ENCODE results near the gene SMIM20.
"Not testable (repeated sequence)": the region's sequence is repeated elsewhere in the genome, so short reads cannot be mapped to it uniquely, and the experiment has no call there.

SMIM20 gene

DNA sequence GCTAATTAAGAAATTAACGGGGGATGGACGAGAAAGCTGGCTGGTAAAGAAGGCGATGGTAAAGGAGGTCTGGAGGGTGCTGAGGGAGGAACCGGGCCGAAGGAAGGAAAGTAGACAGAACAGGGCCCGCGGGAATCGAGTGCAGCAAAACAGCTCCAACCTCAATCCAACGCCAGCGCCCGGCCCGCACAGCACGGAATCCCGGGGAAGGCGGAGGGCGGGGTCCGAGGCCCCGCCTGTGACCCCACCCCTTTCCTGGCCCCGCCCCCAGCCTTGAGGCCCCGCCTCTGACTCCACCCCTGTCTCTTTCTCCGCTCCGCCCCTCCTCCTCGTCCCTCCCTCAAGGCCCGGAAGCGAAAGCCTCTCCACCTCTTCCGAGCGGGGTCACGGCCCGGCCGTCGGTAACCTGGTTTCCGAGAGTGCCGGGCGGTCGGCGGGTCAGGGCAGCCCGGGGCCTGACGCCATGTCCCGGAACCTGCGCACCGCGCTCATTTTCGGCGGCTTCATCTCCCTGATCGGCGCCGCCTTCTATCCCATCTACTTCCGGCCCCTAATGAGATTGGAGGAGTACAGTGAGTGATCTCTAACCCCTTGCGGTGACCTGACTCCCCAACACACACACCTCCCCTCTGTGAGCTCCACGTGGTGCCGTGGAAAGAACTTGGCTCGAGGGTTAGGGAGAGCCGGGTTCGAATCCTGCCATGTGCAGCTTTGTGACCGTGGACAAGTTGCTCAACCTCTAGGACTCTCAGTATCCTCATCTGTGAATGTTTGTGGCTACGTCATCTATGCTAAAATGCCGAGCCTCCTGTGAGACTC is at the start of gene SMIM20:
SMIM20 (plus strand) TSS at position 370 of the 819 bp plus-strand sequence; CDS start at position 464, 94 bp downstream.
- DNase-seq, result peak; percentile 87 to 88

DNA sequence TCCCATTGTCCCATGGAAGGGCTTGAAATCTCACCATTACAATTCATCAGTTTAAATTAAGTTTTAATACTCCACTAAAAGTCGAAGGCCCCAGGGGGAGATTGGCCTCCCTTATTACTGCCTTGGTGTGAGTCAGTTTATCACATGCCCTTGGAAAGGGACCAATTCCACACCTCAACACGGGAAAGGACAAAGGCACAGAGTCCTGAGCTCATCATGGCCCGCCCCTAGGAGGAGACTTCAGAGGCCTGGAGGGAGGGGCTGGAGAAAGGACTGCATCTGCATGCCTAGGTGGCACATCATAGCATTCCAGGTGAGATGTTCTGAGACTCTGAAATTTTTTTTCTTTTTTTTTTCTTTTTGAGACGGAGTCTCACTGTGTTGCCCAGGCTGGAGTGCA is 48.4 kb upstream of the SMIM20 start:
- no peak for DNase-seq

DNA sequence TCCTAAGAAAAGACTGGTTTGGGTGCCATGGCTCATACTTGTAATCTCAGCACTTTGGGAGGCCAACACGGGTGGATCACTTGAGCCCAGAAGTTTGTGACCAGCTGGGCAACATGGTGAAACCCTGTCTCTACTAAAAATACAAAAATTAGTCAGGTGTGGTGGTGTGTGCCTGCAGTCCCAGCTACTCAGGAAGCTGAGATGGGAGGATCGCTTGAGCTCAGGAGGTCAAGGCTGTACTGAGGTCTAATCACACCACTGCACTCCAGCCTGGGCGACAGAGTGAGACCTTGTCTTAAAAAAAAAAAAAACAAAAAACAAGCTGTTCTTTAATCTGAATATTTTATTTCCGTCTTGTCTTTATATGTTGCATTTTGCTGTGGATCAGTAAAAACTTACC is 47.6 kb upstream of the SMIM20 start:
- not testable (repeated sequence) for DNase-seq

DNA sequence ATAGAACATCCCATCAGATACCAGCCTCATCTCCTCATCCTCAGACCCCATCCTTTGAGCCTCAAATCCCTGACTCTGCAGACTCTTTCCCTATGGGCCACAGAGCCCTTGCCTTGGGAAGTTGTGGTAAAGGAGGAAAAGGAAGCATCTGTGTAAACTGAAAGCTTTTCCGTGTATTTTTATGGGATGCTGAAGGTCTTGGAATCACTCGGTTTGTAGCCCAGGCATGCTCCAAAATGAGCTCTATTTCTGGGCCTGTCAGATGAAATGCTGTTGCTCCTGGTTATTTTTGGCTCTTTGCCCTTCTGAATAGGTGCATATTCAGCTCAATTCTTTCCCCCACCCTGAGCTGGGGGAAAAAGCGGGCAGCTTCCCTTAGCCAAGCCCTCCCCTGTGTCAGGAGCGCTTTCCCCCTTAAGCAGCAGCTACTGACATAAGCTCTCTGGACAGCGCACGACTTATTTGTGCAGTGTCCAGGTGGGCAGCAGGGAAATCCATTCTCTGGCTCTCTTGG is 46.2 kb upstream of the SMIM20 start:
- no peak for DNase-seq

DNA sequence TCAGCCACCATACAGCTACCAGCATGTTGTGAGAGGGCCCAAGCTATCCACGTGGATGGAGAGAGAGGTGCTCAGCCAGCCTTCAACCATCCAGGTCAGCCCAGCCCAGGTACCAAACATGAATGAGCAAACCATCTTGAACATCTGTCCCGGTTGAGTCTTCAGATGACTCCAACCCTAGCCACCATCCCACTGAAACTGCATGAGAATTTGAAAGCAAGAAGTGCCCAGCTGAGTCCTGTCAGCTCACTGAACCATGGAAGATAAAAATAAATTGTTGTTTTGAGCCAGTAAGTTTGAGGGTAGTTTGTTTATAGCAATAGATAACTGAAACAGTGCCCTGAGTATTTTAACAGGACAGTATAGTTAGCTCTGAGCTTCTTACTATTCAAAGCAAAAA is 43.9 kb upstream of the SMIM20 start:
- no peak for DNase-seq

DNA sequence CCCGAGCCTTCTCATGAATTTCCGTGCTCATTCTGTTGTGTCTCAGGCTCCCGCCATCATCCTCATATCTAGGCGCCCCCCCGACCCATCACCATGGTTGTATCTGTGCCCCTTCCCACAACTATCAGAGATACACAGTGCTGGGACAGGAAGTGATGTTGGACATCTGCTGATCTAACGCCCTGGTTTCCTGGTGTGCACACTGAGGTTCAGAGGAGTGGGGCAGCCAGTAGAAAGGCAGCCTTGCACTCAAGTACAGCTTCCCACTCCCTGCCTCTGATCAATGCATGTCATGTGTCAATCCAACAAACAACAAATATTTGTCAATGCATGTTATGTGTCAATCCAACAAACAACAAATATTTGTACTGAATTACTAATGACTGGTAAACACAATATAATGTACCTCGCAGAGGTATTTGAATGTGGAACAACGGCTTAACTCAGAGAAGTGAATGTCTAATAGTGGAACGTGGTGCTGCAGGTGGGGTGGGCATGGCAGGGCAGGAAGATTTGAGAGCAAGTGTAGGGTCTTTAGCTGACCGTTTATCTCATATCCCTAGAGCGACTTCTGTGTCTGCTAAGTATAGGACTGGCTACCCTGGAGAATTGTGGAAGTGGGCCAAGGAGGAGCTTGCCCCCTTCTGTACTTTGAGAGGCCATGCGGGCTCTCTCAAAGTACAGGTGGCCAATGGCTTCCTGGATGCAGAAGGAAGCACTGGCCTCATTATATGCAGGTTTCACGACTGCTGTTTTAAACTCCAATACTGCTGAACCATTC is 41.0 kb upstream of the SMIM20 start:
- no peak for DNase-seq

DNA sequence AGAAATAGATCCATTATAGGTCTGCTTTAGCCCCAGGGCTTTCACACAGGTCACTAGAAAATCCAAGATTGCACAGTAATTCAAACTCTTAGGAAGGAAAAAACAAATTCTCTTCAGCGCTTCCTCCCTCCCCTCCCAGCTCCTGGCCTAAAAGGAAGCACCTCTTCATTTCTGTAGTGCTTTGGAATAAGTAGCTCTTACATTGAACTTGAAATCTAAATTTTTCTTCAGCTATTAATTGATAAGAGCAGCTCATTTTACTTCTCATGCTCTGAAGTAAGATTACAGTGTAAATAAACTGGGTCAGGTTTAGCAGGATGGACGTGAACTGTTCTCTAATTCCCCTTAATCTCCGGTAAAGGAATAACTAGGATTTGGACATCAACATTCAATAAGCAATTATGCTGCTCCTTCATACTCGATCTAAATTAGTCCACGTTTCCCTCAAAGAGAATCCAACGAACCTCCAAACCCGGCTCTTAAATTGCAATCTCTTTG is 40.3 kb upstream of the SMIM20 start:
- DNase-seq, result no peak

DNA sequence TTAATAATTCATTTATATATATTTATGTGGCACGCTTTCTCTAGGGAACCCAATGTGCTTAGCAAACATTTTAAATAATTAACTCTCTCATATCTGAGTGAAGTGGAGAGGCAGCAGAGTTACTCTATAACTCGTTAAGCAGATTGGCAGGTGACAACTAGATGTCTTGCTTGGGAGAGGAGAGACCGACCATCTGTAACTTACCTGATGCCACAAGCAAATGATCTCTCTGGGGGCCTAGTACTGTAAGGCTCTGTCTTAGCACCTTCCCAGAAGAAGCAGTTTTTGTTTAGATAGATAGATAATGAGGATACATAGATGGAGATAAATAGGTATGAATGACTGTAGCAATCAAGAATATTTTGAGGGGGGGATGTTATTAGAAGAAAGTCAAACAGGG is 39.4 kb upstream of the SMIM20 start:
- no peak for DNase-seq

DNA sequence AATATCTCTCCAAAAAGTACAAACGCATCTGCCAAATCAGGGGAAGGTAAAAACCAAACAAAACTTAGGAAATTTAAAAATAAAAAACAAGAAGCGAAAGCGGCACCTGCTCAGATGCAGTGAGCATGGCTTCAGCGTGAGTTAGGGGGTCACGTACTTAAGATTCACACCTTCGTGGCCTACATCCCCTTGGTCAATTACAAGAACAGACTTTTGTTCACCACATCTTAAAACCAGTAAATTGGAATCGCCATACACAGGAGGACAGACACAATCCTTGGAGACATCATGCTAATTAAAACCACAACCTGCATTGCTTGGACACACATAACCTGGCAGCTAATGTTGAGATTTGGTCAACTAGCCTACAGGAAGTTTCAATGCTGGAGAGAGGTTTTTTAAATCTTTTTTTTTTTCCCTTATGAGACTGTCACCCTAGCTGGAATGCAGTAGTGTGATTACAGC is 38.7 kb upstream of the SMIM20 start:
- DNase-seq, result no peak

DNA sequence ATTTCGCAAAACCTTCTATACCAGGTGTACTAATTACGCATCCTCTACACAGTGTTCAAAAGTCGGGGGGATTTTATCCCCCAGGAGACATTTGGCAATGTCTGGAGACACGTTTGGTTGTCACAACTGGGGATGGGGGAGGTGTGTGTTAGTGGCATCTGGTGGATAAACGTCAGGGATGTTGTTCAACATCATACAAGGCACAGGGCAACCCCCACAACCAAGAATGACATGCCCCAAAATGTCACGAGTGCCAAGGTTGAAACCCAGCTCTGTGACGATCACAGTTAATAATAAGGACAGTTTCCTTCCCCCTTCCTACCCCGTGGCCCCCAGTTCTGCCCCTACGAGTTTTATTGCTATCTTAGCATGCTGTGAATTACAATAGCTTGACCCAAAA is 35.3 kb upstream of the SMIM20 start:
- no peak for DNase-seq

DNA sequence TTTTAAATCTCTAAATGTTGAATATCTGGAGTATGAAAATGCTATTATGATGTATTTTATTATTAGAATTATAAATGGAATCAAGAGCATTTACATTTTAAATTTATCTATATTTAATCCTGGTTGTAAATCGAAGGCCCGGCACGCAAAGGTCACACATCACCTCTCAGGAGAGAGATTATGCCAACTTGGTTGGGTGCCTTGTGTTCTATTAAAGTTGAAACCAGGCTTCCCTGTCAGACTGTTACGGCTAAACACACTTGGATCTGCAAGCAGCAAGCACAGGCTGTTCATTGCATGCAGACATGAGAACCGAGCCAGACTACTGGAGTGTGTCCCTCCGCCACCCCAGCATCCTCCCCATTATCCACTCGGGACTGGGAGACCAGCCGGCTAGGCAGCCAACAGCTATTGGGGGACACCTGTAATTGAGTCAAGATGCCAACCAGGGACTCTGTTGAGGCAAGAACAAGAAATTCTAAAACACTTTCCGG is 34.9 kb upstream of the SMIM20 start:
- DNase-seq, result no peak

DNA sequence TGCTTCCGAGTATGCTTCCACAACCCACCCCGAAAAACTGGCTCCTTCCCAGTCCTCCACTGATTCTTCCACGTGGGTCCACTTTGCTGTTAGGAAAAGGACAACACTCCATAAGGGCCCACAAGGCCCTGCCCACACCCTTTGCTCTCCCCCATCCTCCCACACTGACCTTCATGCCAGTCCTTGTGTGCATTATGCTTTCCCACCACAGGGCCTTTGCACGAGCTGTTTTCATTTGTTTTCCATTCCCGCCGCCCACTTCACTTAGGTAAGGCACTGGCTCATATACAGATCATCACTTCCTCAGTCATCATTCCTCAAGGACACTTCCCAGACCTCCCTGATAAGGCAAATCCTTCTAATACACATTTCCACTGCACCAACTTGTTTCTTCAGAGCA is 34.4 kb upstream of the SMIM20 start:
- no peak for DNase-seq

DNA sequence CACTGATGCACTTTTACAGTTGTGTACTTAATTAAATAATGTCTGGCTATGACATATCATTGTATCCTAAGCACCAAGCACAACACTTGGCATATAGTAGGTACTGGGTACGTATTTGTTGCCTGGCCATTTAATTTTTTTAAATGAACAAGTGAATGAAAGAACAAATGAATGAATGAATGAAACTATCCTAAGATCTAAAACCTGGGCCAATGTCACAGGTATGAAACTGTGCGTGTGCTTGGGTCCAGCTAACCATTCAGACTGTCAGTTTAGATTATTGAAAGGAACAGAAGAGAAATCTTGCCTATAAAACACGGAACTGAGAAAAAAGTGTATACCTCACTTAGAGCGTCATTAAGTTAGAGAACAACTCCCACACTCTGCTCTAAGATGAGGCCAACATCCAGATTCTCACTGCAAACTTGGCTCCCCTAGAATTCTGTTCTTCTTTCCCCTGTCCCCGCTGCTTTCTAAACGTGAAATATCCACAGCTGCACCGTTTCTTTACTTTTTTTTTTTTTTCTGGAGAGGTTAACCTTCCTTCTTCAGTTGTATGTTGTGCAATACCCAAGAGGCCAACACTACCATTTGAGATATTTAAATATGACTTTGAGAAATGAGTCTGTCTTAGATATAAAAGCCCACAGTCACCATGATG is 33.9 kb upstream of the SMIM20 start:
- DNase-seq, result no peak

DNA sequence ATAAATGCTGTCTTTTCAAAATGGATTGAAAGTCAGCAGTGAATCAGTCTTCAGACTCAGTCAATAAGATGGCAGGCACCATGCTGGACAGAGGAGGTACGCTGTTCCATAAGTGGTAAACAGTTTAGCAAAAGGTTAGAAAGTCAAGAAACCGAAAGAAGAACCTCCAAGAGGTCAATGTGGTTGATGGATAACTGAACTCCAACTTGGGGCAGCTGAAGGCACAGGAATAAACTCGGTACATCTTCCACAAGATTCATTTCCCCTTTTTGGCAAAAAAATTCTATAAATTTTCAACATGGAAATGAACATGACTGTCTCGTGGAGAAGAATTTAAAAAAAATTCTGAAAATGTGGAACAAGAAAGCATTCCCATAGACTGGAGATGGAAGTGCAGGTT is 32.8 kb upstream of the SMIM20 start:
- DNase-seq, result no peak

DNA sequence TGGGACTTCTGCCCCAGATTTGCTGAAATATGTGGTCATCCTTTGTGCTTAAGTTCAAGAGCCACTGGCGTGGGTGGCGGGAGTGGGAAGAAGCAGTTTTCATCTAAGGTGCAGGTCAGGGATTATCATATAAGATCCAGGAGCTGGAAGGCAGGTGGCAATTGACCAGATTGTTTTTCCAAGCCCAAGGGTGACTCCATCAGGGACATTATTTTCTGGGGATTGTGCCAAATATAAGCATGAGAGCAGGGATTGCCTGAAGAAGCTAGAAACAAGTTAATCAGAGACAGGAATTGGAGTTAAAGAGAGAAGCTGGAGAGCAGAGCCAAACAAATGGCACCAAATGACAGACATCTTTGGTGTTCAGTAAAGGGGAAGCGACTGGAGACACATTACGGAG is 31.8 kb upstream of the SMIM20 start:
- DNase-seq, result no peak

DNA sequence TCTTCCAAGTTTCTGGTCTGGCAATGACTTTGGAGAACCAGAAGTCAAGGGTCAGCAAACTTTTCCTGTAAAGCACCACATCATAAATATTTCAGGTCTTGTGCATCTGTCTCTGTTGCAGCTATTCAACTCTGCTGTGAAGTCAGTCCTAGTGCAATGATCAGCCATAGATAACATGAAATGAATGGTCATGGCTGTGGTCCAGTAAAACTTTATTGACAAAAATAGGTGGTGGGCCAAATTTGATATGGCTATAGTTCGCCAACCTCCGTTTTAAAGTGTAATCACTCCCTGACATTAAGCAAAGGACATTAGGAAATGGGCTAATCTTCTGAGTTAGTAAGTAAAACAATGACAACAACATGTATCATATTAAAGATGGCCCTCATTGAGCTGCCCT is 30.5 kb upstream of the SMIM20 start:
- no peak for DNase-seq

DNA sequence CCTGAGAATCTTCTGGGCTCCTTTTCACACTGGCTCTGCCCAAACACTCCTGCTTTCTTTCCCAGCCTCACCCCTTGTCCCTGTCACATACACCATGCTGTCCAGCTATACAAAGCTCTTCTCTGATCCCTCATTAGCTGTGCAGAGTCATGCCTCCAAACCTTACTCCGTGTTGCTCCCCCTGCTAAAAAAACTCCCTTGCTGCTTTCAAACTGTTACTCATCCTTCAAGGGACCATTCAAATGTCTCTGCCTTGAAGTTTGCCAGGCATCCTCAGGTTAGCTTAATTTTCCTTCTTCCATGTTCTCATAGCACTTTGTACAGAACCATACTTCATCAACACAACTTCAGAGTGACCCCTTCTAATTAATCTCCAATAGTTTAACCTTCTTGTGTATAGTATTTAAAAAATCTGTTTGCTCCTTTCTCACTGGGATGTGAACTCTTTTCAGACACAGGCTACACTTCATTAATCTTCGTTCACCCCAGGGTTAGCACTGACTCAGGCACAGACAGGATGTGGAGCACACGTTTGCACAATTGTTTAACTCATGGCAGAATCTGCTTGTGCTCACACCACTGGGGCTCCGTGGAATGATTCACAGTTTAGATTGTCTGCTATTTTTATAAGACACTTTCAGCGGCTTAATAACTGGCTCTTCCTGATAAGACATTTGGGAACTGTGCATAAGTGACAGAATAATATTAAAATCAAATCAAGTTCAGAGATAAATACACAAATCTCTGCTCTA is 29.8 kb upstream of the SMIM20 start:
- no peak for DNase-seq

DNA sequence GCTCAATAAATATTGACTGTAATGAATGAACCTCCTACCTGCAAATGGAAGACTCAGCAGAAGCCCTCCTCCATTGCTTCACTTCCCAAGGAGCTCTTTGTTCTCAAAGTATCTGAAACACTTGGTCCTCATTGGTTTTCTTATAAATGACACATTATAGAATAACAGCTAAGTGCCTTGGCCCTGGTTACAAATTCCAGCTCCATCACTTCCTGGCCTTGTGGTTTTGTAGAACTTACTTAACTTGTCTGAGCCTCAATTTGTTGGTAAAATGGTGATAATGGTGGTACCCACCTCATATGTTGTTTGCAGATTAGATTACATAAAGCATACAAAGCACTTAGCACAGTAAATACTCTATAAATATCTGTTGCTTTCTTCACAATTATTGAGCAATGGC is 25.2 kb upstream of the SMIM20 start:
- DNase-seq, result no peak

DNA sequence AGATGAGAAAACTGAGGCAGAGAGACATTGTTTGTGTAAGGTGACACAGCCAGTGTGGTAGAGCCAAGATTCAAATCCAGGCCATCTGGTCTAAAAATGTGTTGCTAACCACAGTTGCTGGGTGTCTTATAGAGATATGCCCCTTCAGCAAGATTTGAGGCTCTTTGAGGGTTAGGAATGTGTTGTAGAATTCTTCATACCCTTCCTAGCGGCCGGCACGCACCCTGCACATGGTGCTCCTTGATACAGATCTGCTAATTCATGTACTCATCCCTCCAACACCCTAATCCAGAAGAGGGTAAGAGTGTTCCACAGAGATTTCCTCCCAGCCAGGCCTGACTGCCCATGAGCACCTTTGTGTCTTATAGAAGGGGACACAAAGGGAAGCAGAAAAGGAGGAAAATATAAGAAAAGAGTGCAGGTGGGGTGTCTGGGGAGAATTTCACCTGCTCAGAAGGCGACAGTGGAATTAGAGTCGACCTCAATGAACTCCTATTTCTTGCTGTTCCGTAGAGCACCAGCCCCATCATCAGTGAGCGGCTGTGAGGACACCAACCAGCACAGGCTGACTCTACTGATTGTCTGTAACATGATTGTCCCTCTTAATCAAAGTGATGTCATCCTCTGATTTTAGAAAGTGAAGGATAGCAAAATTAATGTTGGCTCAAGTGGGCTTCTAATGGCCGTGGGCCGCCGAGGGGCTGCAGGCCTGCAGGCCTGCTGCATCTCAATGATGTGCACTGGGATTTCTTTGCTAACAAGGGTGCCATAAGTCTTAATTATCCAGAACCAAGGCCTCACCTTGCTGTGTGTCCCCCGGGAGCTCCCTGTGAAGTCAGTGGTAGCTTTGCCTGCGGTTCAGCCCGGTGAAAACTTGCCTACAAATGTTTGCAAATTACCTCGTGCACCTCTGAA is 24.2 kb upstream of the SMIM20 start:
- no peak for DNase-seq

DNA sequence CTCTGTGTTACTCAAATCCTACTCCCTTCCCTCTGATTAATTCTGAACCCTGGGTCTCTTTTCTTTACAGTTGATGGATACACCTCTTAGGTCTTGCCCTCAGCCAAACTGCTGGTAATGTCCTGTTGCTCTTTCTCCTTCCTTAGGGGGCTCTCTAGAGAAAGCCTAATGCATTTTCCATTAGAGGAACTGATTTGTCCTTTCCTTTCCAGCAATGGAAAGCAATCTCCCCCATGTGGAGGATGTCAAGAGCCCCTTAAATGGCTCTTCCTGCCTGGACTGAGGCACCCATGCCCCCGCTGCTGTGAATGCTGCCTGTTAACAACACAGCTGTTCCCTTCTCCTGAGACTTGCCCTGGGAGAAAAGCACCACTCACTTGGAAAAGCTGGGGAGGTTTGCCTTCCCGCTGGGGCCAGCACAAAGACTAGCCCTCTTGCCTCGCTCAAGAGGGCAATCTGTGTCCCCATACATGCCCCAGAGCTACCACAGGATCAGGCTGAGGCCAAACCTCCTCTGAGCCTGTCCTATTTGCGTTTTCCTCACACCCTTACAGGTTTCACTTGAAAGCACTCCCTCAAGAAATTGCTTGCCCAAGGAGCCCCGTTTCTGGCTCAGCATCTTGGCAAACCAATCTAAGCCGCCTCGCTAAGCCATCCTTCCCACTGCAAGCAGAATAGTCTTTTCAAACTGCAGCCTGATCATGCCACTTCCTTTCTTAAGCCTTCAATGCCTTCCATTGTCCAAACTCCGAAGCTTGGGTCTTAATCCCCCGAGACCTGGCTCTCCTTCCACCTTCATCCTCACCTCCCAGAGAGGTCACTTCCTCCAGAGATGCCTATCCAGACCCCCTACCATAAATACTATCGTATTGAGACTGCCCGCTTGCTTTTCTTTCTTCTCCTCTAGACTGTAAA is 23.2 kb upstream of the SMIM20 start:
- DNase-seq, result no peak

Measured in stimulated activated CD4-positive, alpha-beta T cell treated with anti-CD3 and anti-CD28 coated beads, Interleukin-2, amount 100 ng/mL, for 24 hours (primary cell).